ENCODE results near the gene STXBP1. TPM values are rescaled to one million over a fixed set of nuclear protein-coding genes. Genes with fewer than 3 reads are reported as not detected.

The STXBP1 gene
- polyA plus RNA-seq, 3 donors = 0.27 to 0.59 TPM; not detected in 1

- no peak for DNase-seq
- no peaks in the 10 kb centered on the region for H3K36me3 Mint-ChIP-seq
- H3K36me3 ChIP-seq (replicated peaks in 1 of 2; ENCODE audit: control insufficient read depth in 1 of 2, insufficient read depth in 2 of 2, low read length in 2 of 2) = no peaks in the 10 kb centered on the region
- no peak overlapping the region for H3K4me2 ChIP-seq (replicated peaks; ENCODE audit: extremely low read depth, low read length, poor library complexity, severe bottlenecking)
- H2AFZ ChIP-seq (ENCODE audit: insufficient read depth, low read depth, low read length, poor library complexity, severe bottlenecking) = no peak overlapping the region
- intact Hi-C loops (cut with micrococcal nuclease) = no loop called here
- no peaks in the 10 kb centered on the region for H3K27me3 ChIP-seq (ENCODE audit: control insufficient read depth in 2 of 2, insufficient read depth in 2 of 2, low read length in 2 of 2)
- H4K20me1 ChIP-seq (ENCODE audit: insufficient read depth, low read length) = no peaks in the 10 kb centered on the region
- H3K9me3 Mint-ChIP-seq = no peaks in the 10 kb centered on the region
- no peak overlapping the region for H3K27ac Mint-ChIP-seq
- H3K27ac ChIP-seq (ENCODE audit: low read depth in 1 of 2, low read length in 2 of 2) = no peak overlapping the region
- no peaks in the 10 kb centered on the region for H3K4me1 Mint-ChIP-seq
- no peak overlapping the region for H3K4me3 ChIP-seq (replicated peaks in 1 of 3; ENCODE audit: low read depth in 2 of 3, low read length in 3 of 3)
- peaks cover 0 to 3% (median 1%) of the 10 kb centered on the region in 3 donors for H3K27me3 Mint-ChIP-seq (ENCODE audit: low read depth in 3 of 3)
- no peaks in the 10 kb centered on the region for H3K9me3 ChIP-seq (replicated peaks in 1 of 2; ENCODE audit: control insufficient read depth in 1 of 2, insufficient read depth in 1 of 2, low read length in 2 of 2)
- no CpG with 5 or more reads among the region's 3 CpGs for WGBS (ENCODE audit: insufficient coverage)
- H3K9ac ChIP-seq (ENCODE audit: insufficient read depth, low read length, poor library complexity, severe bottlenecking) = no peak overlapping the region
- H3K4me1 ChIP-seq (ENCODE audit: control insufficient read depth in 1 of 2, insufficient read depth in 2 of 2, low read length in 2 of 2) = no peaks in the 10 kb centered on the region
- TF ChIP-seq CTCF (IDR thresholded peaks at IDR 0.05) = no peak
- H3K4me3 Mint-ChIP-seq = no peak overlapping the region
- no peaks in the 10 kb centered on the region for H3K79me2 ChIP-seq (ENCODE audit: insufficient read depth, low read length)
Observed at GRCh38 chr9:127652733-127653132, 40.7 kb downstream of the STXBP1 start.

GRCh38 chr9:127654619-127655018 is 42.5 kb downstream of the STXBP1 start:
- no peak for DNase-seq
- Mint-ChIP-seq H3K4me3 (no peak overlapping the region), H3K36me3 (no peaks in the 10 kb centered on the region), H3K27me3 (ENCODE audit: low read depth in 3 of 3) (peaks cover 0 to 5% (median 2%) of the 10 kb centered on the region in 3 donors), H3K27ac (no peak overlapping the region), H3K4me1 (no peaks in the 10 kb centered on the region), H3K9me3 (no peaks in the 10 kb centered on the region)
- intact Hi-C loops (cut with micrococcal nuclease) = no loop called here
- Histone ChIP-seq H3K4me1 (ENCODE audit: control insufficient read depth in 1 of 2, insufficient read depth in 2 of 2, low read length in 2 of 2) (no peaks in the 10 kb centered on the region), H3K9ac (ENCODE audit: insufficient read depth, low read length, poor library complexity, severe bottlenecking) (no peak overlapping the region), H3K9me3 (replicated peaks in 1 of 2; ENCODE audit: control insufficient read depth in 1 of 2, insufficient read depth in 1 of 2, low read length in 2 of 2) (no peaks in the 10 kb centered on the region), H2AFZ (ENCODE audit: insufficient read depth, low read depth, low read length, poor library complexity, severe bottlenecking) (no peak overlapping the region), H3K36me3 (replicated peaks in 1 of 2; ENCODE audit: control insufficient read depth in 1 of 2, insufficient read depth in 2 of 2, low read length in 2 of 2) (no peaks in the 10 kb centered on the region), H4K20me1 (ENCODE audit: insufficient read depth, low read length) (no peaks in the 10 kb centered on the region), H3K27me3 (ENCODE audit: control insufficient read depth in 2 of 2, insufficient read depth in 2 of 2, low read length in 2 of 2) (no peaks in the 10 kb centered on the region), H3K4me3 (replicated peaks in 1 of 3; ENCODE audit: low read depth in 2 of 3, low read length in 3 of 3) (no peak overlapping the region), H3K27ac (ENCODE audit: low read depth in 1 of 2, low read length in 2 of 2) (no peak overlapping the region), H3K4me2 (replicated peaks; ENCODE audit: extremely low read depth, low read length, poor library complexity, severe bottlenecking) (no peak overlapping the region), H3K79me2 (ENCODE audit: insufficient read depth, low read length) (no peaks in the 10 kb centered on the region)
- WGBS (ENCODE audit: insufficient coverage) = 100% methylated on average over 2 of the region's 5 CpGs
- TF ChIP-seq CTCF (IDR thresholded peaks at IDR 0.05) = no peak
